HG03521 (cell line): ENCODE data around the gene GCLM.
A peak's percentile ranks its signal among the peaks of the same experiment; 100 is the strongest.
"Not testable (repeated sequence)": the region's sequence is repeated elsewhere in the genome, so short reads cannot be mapped to it uniquely, and the experiment has no call there.

Experiments
- ATAC-seq: cut with Tn5 transposase; IDR thresholded peaks from one replicate; pipeline ENCODE4 v1.9.1; 2021; ENCODE audit warnings: mild to moderate bottlenecking, moderate library complexity; ENCODE audit not compliant: unreplicated experiment

GCLM gene, protein sequence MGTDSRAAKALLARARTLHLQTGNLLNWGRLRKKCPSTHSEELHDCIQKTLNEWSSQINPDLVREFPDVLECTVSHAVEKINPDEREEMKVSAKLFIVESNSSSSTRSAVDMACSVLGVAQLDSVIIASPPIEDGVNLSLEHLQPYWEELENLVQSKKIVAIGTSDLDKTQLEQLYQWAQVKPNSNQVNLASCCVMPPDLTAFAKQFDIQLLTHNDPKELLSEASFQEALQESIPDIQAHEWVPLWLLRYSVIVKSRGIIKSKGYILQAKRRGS

DNA sequence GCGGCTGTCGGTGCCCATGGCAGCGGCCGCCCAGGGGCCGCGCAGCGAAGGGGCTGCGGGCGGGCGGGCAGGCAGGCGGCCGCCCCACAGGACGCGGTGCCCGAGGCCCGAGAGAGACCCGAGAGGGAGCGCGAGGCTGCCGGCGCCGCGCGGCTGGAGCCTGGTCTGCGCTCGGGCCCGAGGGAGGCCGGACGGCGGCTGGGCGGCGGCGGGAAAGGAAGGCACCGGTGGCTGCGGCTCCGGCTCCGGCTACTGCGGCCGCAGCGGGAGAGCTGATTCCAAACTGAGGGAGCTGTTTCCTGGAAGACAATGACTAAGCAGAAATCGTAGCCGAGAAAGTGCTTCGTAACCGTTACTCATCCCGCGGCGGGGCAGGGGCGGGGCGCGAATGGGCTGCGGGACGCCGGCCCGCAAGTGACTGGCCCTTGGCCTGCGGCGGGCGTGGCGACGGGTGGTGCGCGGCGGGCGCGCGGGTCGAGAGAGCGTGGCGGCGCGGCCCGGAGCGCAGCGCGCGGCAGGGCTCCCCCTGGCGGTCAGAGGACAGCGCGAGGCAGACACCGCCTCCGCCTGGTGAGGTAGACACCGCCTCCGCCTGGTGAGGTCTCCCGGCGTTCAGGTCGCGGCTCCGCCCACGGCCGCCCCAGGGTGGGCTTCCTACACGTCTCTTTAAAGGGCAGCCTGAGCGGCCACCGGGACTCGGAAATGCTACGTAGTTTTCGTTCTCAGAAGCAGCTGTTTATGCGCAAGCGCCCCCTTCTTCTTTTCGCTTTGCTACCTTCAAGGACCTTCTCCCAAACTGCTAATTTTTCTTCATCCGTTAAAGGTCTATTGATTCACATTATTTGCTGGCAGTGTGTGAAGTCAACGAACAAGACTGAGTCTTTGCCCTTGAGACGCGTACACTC lies at the start of gene GCLM:
GCLM (minus strand) TSS at position 285 of the 905 bp plus-strand sequence; CDS start at position 18, 267 bp downstream.
- ATAC-seq: peak; percentile 92

DNA sequence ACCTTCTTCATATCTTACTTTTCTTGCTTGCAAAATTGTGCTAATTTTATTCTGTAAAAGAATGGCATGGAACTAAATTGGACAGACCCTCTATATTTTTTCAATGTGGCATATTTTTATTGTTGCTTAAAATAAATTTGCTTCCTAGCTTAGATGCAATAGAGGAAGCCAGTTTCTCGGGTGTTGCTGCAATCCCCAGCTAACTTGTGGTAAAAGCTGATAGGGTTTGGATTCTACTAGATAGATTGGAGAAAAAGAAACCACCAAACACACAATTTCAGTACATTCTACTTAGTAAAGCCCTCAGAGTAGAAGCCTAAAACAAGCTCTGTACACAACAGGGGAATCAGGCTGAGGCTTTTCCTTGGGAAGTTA lies 49.5 kb upstream of the GCLM start:
- ATAC-seq: no peak

DNA sequence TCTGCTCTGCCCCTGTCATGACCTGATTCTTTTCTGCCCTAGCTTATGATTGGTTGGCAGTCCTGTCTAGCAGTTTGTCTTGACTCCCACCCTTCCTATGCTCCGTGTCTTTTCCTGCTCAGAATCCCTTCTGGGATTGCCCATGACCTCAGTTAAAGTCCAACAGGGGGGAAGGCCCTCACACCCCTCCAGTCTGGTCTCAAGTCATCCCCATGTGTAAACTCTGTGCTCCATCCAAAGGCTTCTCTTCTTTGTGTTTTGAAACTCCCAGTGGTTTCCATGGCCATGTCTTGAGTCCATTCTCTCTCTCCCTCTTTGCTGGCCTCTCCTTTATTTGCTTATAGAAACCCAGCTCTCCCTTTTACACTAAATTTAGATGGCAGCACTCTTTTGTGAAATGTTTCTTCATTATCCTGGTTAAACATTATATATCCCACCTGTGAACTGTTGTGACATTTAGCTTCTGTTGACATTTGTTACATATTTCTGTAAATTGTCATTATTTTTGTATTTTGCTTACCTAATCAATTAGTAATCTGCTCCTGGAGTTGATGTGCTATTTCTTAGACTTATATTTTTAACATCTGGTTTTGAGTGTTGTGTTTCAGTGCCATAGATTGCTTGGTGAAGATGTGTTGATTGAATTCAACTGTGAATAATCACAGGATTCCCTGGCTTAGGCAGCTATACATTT lies 48.9 kb upstream of the GCLM start:
- no peak for ATAC-seq

GRCh38 chr1:93955765-93956164 lies 46.5 kb upstream of the GCLM start:
- no peak for ATAC-seq

DNA sequence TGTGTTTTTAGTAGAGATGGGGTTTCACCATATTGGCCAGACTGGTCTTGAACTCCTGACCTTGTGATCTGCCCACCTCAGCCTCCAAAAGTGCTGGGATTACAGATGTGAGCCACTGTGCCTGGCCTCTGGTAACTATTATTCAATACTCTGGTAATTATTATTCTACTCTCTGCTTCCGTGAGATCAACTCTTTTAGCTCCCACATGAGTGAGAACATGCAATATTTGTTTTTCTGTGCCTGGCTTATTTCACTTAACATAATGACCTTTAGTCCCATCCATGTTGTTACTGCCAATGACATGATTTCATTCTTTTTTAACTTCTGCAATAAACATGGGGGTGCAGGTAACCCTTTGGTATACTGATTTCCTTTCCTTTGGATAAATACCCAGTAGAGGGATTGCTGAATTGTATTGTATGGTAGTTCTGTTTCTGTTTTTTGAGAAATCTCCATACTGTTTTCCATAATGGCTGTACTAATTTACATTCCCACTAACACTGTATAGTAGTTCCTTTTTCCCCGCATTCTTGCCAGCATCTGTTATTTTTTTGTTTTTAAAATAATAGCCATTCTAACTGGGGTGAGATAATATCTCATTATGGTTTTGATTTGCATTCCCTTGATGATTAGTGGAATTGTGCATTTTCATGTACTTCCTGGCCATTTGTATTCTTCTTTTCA lies 37.9 kb upstream of the GCLM start:
- ATAC-seq: not testable (repeated sequence)

- no peak for ATAC-seq
Measured at GRCh38 chr1:93938461-93939145, 29.4 kb upstream of the GCLM start.

DNA sequence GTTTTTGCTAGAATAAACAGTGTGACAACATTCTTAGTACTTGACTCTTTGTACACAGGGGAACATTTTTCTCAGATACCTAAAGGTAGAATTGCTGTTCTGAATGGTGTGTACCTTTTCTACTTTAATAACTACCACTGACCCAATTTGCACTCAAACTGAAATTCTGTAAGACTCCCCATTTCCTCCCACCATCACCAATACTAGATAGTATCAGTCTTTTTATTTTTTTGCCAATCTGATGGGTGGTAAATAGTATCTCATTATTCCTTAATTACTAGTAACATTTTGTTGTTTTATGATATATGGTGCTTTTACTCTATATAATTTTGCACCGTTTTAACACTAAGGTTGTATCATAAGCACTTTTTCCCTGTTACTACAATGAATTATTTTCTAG lies 28.8 kb upstream of the GCLM start:
- no peak for ATAC-seq

DNA sequence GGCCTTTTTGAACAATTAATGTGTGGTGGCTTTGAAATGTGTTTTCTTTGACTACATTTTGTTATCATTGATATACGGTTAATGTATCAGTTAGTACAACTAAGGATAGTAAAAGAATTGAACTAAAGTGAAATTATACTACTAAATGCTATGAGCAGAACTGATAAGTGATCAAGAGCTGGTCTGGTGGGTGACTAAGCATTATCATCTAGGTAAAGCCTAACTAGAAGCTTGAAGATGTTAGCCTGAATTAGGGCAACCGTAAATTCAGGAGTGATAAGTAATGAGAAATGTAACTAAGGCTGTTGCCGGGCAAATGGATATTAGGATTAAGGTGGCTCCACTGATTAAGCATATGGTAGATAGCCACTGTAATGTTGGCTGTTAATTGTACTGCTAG lies 16.0 kb upstream of the GCLM start:
- ATAC-seq: no peak

GRCh38 chr1:93919780-93920179 lies 10.6 kb upstream of the GCLM start:
- ATAC-seq: no peak

DNA sequence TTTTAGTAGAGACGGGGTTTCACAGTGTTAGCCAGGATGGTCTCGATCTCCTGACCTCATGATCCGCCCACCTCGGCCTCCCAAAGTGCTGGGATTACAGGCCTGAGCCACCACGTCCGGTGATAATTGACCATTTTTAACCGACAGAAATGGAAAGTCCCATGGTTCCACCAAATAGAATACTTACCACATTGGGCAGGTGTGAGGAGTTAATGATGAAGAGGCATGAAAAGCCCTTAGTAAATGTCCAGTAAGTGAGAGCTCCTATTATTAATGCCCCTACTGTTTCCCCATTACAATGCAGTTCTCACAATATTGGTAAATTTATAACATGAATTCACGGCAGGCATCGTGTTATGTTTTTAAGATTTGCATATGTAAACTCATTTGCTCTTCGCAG lies 8.1 kb upstream of the GCLM start:
- no peak for ATAC-seq

DNA sequence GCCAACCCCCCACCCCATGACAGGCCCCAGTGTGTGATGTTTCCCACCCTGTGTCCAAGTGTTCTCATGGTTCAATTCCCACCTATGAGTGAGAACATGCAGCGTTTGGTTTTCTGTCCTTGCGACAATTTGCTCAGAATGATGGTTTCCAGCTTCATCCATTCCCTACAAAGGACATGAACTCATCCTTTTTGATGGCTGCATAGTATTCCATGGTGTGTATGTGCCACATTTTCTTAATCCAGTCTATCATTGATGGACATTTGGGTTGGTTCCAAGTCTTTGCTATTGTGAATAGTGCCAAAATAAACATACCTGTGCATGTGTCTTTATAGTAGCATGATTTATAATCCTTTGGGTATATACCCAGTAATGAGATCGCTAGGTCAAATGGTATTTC lies 1.6 kb upstream of the GCLM start:
- ATAC-seq: not testable (repeated sequence)

- no peak for ATAC-seq
Measured at GRCh38 chr1:93910305-93910704, 1.1 kb upstream of the GCLM start.

GRCh38 chr1:93908394-93909145 lies 660 bp downstream of the GCLM start:
- ATAC-seq: peak; percentile 40

GRCh38 chr1:93907718-93908117 lies 1.5 kb downstream of the GCLM start:
- ATAC-seq: no peak

DNA sequence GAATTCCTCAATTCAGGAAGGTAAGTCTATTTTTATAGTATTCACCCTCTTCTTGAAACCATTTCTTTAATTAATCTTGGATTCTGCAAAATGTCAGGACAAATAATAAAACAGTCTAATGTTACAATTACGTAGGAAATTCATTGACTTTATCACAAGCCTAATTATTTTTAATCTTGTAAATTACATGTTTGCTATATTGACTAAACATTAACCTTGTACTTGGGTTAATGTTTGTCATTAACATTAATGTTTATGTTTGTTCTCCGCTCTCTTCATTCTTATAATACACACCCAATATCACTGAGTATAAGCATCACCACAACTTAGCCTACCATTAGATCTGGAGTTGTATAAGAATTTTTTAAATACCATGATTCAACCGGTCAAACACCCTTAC lies 2.8 kb downstream of the GCLM start:
- no peak for ATAC-seq

- ATAC-seq: no peak
Measured at GRCh38 chr1:93905734-93906133, 3.5 kb downstream of the GCLM start.

GRCh38 chr1:93905051-93905450 lies 4.2 kb downstream of the GCLM start:
- ATAC-seq: no peak

DNA sequence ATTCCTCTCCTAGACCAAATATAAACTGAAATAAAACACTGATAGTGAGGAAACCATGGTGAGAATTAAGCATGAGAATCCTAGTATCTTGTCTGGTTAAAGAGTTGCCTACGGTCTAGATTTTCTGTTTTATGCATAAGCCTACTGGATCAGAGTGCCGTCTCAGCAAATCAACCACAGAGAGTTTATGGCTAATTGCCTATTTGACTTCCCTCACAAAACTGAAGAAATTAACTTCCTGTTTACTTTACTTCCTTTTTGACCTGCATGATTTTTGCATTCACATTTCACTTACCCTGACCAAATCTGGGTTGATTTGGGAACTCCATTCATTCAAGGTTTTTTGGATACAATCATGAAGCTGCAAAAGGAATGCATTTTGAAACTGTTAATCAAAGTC lies 5.0 kb downstream of the GCLM start:
- ATAC-seq: no peak

DNA sequence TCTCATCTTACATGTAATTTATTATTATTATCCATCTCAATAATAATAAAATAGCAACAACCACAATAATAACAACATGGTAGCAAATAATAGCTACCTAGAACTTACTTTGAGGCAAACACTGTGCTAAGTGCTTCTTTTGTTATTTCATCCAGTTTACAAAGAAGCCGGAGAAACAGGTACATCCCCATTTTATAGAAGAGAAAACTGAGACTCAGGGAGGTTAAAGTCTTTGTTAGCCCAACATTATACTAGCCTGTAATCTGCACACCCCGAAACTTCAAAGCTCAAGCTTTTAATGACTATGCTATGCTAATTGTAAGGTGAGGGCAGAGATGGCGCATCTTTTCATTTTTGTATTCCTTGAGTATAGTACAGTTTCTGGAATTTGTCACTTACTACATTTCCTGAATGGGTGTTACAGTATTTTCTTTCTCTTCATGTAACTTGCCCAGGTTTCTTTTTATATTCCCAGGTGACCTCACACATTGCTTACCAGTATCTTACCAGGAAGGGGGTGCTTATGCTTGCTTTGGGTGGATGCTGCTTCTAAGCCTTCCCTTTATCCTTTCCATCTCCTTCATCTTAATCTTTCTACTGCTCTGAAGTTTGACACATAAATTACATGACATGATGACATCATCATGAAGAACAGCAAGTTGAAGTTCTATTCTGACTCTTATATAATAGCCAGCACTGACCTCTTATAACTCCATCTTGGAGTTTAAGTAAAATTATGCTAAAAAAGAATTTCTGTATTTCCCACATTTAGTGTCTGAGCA lies 8.3 kb downstream of the GCLM start:
- no peak for ATAC-seq
